HL-60/S4 treated with phorbol 12-myristate 13-acetate at 8.2 ng/mL for 4 days and 3 days (cell line): ENCODE results near the gene TMEM156.
"Not testable (repeated sequence)": the region's sequence is repeated elsewhere in the genome, so short reads cannot be mapped to it uniquely, and the experiment has no call there.

ENCODE experiments used
- in situ Hi-C: fragments of 300-500 bp; cut with MboI; formaldehyde crosslinking; loops from 2 replicates; pipeline ENCODE4 v1.15.0; 2022; ENCODE audit warnings: low sequenced_read_pairs

Gene TMEM156

GRCh38 chr4:39043861-39044363 is 11.7 kb upstream of the TMEM156 start:
- in situ Hi-C loops = no loop called here

- in situ Hi-C loops = no loop called here
These were observed 11.1 kb upstream of the TMEM156 start for GRCh38 chr4:39043058-39043860.

GRCh38 chr4:39042366-39042765 is 10.2 kb upstream of the TMEM156 start:
- in situ Hi-C loops = no loop called here

- in situ Hi-C loops = no loop called here
These were observed 6.9 kb upstream of the TMEM156 start for GRCh38 chr4:39039108-39039507.

GRCh38 chr4:39037941-39038340 is 5.7 kb upstream of the TMEM156 start:
- in situ Hi-C loops = no loop called here

GRCh38 chr4:39037491-39037825 is 5.2 kb upstream of the TMEM156 start:
- in situ Hi-C loops = no loop called here

GRCh38 chr4:39036172-39036571 is 4.0 kb upstream of the TMEM156 start:
- in situ Hi-C loops = no loop called here

- in situ Hi-C loops = not testable (repeated sequence)
These were observed 604 bp downstream of the TMEM156 start for GRCh38 chr4:39031590-39032020.

GRCh38 chr4:39030725-39031124 is 1.5 kb downstream of the TMEM156 start:
- in situ Hi-C loops = no loop called here

- in situ Hi-C loops = no loop called here
These were observed 2.2 kb downstream of the TMEM156 start for GRCh38 chr4:39029752-39030694.

GRCh38 chr4:39026096-39026495 is 6.1 kb downstream of the TMEM156 start:
- in situ Hi-C loops = no loop called here

GRCh38 chr4:39025552-39026085 is 6.6 kb downstream of the TMEM156 start:
- in situ Hi-C loops = no loop called here

GRCh38 chr4:39024311-39024865 is 7.8 kb downstream of the TMEM156 start:
- in situ Hi-C loops = no loop called here

- in situ Hi-C loops = no loop called here
These were observed 9.2 kb downstream of the TMEM156 start for GRCh38 chr4:39023059-39023458.

GRCh38 chr4:39022241-39022640 is 10.0 kb downstream of the TMEM156 start:
- in situ Hi-C loops = no loop called here

- in situ Hi-C loops = no loop called here
These were observed 10.6 kb downstream of the TMEM156 start for GRCh38 chr4:39021631-39022030.

GRCh38 chr4:39020130-39020529 is 12.1 kb downstream of the TMEM156 start:
- in situ Hi-C loops = no loop called here

- in situ Hi-C loops = no loop called here
These were observed 18.2 kb downstream of the TMEM156 start for GRCh38 chr4:39014028-39014427.

GRCh38 chr4:39004758-39005157 is 27.5 kb downstream of the TMEM156 start:
- in situ Hi-C loops = no loop called here

- in situ Hi-C loops = not testable (repeated sequence)
These were observed 30.2 kb downstream of the TMEM156 start for GRCh38 chr4:39002058-39002457.

- in situ Hi-C loops = no loop called here
These were observed 36.6 kb downstream of the TMEM156 start for GRCh38 chr4:38995660-38996005.
